AG09319 (cell line): Measurements from ENCODE around the gene LCE2B.
"Not testable (repeated sequence)": the region's sequence is repeated elsewhere in the genome, so short reads cannot be mapped to it uniquely, and the experiment has no call there.

ENCODE experiments used
- DNase-seq: peaks from one replicate; pipeline ENCODE4 v3.0.0-alpha.2; 2010; ENCODE audit warnings: low read depth; ENCODE audit errors: extremely low read depth
- TF ChIP-seq, protein P1 (sequence below): IDR thresholded peaks from 2 replicates; pipeline ENCODE4 v1.5.1; 2011; ENCODE audit warnings: low read depth, mild to moderate bottlenecking, inconsistent platforms, low read length, moderate library complexity

The LCE2B gene

DNA sequence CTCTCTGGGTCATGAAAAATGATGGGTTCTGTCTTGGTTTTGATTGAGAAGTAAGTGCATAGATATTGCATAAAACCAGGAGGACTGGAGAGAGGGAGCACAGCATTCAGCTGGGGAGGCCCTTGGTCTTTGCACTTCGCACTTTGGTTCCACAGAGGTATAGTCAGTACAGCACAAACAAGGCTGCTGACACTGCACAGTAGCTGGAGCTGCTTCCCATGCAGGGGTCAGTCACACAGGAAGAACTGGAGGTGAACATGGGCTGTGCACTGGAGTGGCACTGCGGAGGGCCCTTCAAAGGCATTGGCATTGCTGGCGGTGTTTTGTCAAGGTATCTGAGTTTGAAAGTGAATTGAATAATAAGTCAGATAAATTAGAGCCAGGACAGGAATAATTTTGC is 27.3 kb upstream of the LCE2B start:
- TF ChIP-seq, protein P1, sequence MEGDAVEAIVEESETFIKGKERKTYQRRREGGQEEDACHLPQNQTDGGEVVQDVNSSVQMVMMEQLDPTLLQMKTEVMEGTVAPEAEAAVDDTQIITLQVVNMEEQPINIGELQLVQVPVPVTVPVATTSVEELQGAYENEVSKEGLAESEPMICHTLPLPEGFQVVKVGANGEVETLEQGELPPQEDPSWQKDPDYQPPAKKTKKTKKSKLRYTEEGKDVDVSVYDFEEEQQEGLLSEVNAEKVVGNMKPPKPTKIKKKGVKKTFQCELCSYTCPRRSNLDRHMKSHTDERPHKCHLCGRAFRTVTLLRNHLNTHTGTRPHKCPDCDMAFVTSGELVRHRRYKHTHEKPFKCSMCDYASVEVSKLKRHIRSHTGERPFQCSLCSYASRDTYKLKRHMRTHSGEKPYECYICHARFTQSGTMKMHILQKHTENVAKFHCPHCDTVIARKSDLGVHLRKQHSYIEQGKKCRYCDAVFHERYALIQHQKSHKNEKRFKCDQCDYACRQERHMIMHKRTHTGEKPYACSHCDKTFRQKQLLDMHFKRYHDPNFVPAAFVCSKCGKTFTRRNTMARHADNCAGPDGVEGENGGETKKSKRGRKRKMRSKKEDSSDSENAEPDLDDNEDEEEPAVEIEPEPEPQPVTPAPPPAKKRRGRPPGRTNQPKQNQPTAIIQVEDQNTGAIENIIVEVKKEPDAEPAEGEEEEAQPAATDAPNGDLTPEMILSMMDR: no peak
- DNase-seq: no peak

GRCh38 chr1:152663098-152663497 is 22.8 kb upstream of the LCE2B start, which contains the start of gene LCE2D:
Gene LCE2D (plus strand): TSS chr1:152663380. CDS start chr1:152664106, 726 bp downstream.
- TF ChIP-seq, protein P1: no peak
- no peak for DNase-seq

GRCh38 chr1:152666171-152666570 is 19.8 kb upstream of the LCE2B start:
- not testable (repeated sequence) for DNase-seq

GRCh38 chr1:152667648-152668047 is 18.3 kb upstream of the LCE2B start:
- TF ChIP-seq, protein P1: no peak
- DNase-seq: no peak

DNA sequence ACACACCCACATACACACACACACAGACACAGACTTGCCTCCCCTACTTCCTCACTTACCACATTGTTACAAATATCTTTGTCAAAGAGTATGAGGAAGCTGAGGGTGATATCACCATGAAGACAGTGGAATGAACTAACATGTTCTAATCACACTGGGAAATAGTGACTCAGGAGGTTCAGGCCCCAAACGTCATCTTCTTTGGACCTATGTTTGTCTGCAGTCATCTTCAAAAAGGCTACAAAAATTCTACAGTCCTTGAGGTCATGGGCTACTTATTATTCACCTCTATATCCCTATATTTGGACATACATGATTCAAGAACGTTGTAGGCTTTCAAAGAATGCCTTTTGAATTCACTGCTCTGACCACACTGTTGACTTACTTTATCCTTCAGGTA is 12.9 kb upstream of the LCE2B start:
- DNase-seq: no peak
- TF ChIP-seq, protein P1: no peak

GRCh38 chr1:152674983-152675382 is 10.9 kb upstream of the LCE2B start, which contains the start of gene LCE2C:
Gene LCE2C (plus strand): TSS chr1:152675279. CDS start chr1:152676016, 737 bp downstream.
- not testable (repeated sequence) for DNase-seq

DNA sequence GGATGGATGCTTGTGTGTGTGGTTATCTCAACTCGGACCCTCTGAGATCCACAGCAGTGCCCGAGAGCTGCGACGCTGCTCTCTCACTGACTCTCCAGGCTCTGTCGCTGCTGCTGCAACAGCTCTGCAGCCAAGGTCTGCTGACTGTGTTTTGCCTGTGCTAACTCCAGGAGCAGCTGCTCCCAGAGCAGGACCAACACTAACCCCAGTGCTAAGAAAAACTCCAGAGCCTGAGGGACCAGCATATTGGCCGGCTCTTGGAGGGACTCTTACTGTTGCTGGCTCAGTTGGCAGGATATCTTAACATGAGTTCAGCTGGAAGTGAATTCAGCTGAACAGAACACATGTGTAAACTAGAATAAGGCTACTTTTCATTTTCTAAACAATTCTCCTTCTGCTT is 6.5 kb upstream of the LCE2B start:
- DNase-seq: no peak
- TF ChIP-seq, protein P1: no peak

DNA sequence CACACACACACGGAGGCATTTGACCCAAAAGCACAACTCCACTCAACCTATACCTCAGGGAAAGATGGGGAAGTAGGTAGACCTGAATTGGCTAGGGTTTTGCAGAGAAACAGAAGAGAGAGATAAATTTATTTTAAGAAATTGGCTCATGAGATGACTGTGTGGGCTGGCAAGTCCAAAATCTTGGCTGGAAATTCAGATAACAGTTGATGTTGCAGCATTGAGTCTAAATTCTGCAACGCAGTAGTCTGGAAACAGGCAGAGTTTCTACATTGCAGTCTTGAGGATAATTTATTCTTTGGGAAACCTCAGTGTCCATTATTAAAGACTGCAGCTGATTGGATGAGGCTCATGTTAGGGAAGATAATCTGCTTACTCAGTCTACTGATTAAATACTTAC is 4.3 kb upstream of the LCE2B start:
- TF ChIP-seq, protein P1: no peak
- no peak for DNase-seq
